ENCODE measurements around the gene NFKBIL1. TPM values are rescaled to one million over a fixed set of nuclear protein-coding genes. Genes with fewer than 3 reads are reported as not detected.

Gene NFKBIL1
- total RNA-seq, 1 experiment from 2014 or later, result 15.1 TPM

DNA sequence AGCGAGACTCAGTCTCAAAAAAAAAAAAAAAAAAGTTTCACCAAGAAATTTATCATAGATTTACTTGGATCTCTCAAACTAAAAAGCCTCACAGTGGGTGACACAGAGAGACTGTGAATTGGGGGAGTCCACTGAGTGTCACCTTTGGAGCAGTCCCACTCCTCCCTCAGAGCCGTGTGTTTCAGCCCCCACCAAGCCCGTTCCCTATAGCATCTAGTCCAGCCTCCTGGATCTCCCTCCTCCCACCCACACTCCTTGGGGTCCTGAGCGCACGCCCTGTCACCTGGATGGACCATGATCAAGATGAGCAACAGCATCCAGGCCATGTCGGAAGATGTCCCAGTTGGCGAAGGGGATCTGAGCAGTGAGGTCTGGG is 45.0 kb downstream of the NFKBIL1 start:
- TF ChIP-seq, protein P1, sequence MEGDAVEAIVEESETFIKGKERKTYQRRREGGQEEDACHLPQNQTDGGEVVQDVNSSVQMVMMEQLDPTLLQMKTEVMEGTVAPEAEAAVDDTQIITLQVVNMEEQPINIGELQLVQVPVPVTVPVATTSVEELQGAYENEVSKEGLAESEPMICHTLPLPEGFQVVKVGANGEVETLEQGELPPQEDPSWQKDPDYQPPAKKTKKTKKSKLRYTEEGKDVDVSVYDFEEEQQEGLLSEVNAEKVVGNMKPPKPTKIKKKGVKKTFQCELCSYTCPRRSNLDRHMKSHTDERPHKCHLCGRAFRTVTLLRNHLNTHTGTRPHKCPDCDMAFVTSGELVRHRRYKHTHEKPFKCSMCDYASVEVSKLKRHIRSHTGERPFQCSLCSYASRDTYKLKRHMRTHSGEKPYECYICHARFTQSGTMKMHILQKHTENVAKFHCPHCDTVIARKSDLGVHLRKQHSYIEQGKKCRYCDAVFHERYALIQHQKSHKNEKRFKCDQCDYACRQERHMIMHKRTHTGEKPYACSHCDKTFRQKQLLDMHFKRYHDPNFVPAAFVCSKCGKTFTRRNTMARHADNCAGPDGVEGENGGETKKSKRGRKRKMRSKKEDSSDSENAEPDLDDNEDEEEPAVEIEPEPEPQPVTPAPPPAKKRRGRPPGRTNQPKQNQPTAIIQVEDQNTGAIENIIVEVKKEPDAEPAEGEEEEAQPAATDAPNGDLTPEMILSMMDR (conservative IDR thresholded peaks at IDR 0.05), result no peak
- H4K5ac ChIP-seq (ENCODE audit: insufficient read length, low read depth, low read length), result no peak overlapping the region
- H2BK5ac ChIP-seq (ENCODE audit: insufficient read length, low read length), result no peak overlapping the region
- Mint-ChIP-seq H3K27me3 (ENCODE audit: low read depth) (peaks cover 5% of the 10 kb centered on the region; the same call in 1 of the 2 replicates), H3K4me3 (no peak overlapping the region; a peak in 1 of 5 replicates), H3K36me3 (ENCODE audit: insufficient read depth in 1 of 3, low read depth in 3 of 3) (no peaks in the 10 kb centered on the region), H3K27ac (no peak overlapping the region; a peak in 1 of 7 replicates), H3K9me3 (no peaks in the 10 kb centered on the region; a peak in 1 of 5 replicates), H3K4me1 (peaks cover 5 to 17% of the 10 kb centered on the region in 2 experiments)
- H3K27me3 ChIP-seq (ENCODE audit: insufficient read depth, low read length), result no peaks in the 10 kb centered on the region
- no peaks in the 10 kb centered on the region; the same call in 1 of the 2 replicates for H3K4me1 ChIP-seq (ENCODE audit: insufficient read depth, low read length)
- no peak overlapping the region for H2BK15ac ChIP-seq (ENCODE audit: low read depth, low read length)
- H4K20me1 ChIP-seq (ENCODE audit: control insufficient read depth, insufficient read depth, insufficient read length), result no peaks in the 10 kb centered on the region
- H3K18ac ChIP-seq (ENCODE audit: insufficient read length, low read depth, low read length), result no peak overlapping the region
- no peak overlapping the region for H3T11ph ChIP-seq (ENCODE audit: low read length)
- H2BK12ac ChIP-seq (ENCODE audit: insufficient read length, low read depth, low read length), result no peak overlapping the region
- peaks cover 2% of the 10 kb centered on the region for H3K23me2 ChIP-seq (ENCODE audit: insufficient read length, low read depth, low read length, poor library complexity, severe bottlenecking)
- no peak overlapping the region for H3K23ac ChIP-seq (ENCODE audit: insufficient read length, low read depth, low read length)
- no peak overlapping the region for H3K9ac ChIP-seq (ENCODE audit: extremely low read depth, insufficient read length, low read length)
- no peak overlapping the region for H3K4ac ChIP-seq (ENCODE audit: low read depth, low read length)
- no peak overlapping the region for H3K56ac ChIP-seq (ENCODE audit: insufficient read length, low read depth, low read length)
- H3K79me1 ChIP-seq (ENCODE audit: insufficient read depth, low read depth, low read length, poor library complexity, severe bottlenecking), result no peaks in the 10 kb centered on the region
- no peaks in the 10 kb centered on the region for H3K9me3 ChIP-seq (ENCODE audit: control insufficient read depth, low read depth, low read length)
- H3K4me2 ChIP-seq (ENCODE audit: insufficient read depth, insufficient read length, low read length), result no peak overlapping the region
- H4K91ac ChIP-seq (ENCODE audit: insufficient read length, low read depth, low read length), result no peak overlapping the region
- H2AFZ ChIP-seq (ENCODE audit: low read length), result no peak overlapping the region
- H2BK120ac ChIP-seq (ENCODE audit: low read depth, low read length, poor library complexity, severe bottlenecking), result no peak overlapping the region
- no peak overlapping the region for H3K27ac ChIP-seq (ENCODE audit: insufficient read length, low read depth, low read length)
- no peak for DNase-seq
- H3K14ac ChIP-seq (ENCODE audit: insufficient read depth, low read length), result peak overlapping the region; percentile 14; the same call in 1 of the 2 replicates
- H3K79me2 ChIP-seq (ENCODE audit: insufficient read depth, low read length), result no peaks in the 10 kb centered on the region
- no peak overlapping the region for H2AK5ac ChIP-seq (ENCODE audit: insufficient read length, low read length)
- no peak overlapping the region for H2BK20ac ChIP-seq (ENCODE audit: low read depth, low read length, poor library complexity, severe bottlenecking)
- H4K8ac ChIP-seq (replicated peaks; ENCODE audit: insufficient read length, low read depth, low read length), result no peak overlapping the region
- no CpG with 5 or more reads among the region's 7 CpGs for WGBS (ENCODE audit: extremely low coverage, insufficient read length, low lambda C conversion rate)

Measured in H9 (cell line).